ENCODE data around the gene SRM.

SRM gene

DNA sequence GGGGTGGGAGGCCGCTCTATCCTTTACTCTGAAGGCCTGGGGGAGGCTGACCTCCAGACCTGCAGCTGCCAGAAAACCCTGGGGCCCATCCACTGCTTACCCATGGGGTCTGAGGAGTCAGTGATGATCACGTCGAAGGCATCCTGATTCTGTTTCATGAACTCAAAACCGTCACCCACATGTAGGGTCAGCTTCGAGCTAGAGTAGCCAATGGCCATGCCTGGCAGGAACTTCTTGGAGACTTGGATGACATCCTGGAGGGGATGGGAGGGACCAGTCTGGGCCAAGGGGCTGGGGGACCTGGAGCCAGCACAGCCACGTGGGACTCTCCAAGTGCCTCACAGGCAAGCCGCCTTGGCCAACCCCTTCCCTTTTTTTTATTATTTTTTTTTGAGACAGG, 3.3 kb downstream of the SRM start:
- DNase-seq (ENCODE audit: low read depth) = no peak
- TF ChIP-seq, protein P1, sequence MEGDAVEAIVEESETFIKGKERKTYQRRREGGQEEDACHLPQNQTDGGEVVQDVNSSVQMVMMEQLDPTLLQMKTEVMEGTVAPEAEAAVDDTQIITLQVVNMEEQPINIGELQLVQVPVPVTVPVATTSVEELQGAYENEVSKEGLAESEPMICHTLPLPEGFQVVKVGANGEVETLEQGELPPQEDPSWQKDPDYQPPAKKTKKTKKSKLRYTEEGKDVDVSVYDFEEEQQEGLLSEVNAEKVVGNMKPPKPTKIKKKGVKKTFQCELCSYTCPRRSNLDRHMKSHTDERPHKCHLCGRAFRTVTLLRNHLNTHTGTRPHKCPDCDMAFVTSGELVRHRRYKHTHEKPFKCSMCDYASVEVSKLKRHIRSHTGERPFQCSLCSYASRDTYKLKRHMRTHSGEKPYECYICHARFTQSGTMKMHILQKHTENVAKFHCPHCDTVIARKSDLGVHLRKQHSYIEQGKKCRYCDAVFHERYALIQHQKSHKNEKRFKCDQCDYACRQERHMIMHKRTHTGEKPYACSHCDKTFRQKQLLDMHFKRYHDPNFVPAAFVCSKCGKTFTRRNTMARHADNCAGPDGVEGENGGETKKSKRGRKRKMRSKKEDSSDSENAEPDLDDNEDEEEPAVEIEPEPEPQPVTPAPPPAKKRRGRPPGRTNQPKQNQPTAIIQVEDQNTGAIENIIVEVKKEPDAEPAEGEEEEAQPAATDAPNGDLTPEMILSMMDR (IDR thresholded peaks at IDR 0.05; ENCODE audit: low read depth, low read length) = no peak
- TF ChIP-seq MYC (IDR thresholded peaks at IDR 0.05; ENCODE audit: low read depth, low read length) = no peak
- TF ChIP-seq POLR2A (IDR thresholded peaks at IDR 0.05; ENCODE audit: extremely low read depth, insufficient read length) = no peak
- TF ChIP-seq, protein P2, sequence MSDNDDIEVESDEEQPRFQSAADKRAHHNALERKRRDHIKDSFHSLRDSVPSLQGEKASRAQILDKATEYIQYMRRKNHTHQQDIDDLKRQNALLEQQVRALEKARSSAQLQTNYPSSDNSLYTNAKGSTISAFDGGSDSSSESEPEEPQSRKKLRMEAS (IDR thresholded peaks at IDR 0.05; ENCODE audit: low read depth, low read length) = no peak
- H3K4me3 ChIP-seq (ENCODE audit: low read depth, low read length) = no peak overlapping the region

DNA sequence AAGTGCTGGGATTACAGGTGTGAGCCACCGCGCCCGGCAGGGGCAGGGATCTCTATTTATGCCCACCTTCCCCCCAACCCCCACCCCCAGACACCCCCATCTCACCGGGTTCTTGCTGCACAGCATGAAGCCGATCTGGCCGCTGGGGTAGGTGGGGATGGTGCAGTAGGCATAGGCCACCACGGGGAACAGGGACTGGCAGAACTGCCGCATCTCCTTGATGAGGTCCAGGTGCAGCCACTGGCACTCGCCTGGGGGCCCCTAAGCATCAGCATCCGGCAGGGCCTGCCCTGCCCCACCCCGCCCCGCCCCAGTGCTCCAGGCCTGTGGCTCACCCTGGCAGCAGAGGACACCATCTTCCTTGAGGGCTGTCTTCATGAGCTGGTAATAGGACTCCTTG, 4.1 kb downstream of the SRM start:
- no peak overlapping the region for H3K4me3 ChIP-seq (ENCODE audit: low read depth, low read length)
- no peak for DNase-seq (ENCODE audit: low read depth)
- TF ChIP-seq, protein P1 (IDR thresholded peaks at IDR 0.05; ENCODE audit: low read depth, low read length) = no peak
- no peak for TF ChIP-seq POLR2A (IDR thresholded peaks at IDR 0.05; ENCODE audit: extremely low read depth, insufficient read length)
- TF ChIP-seq, protein P2 (IDR thresholded peaks at IDR 0.05; ENCODE audit: low read depth, low read length) = no peak

DNA sequence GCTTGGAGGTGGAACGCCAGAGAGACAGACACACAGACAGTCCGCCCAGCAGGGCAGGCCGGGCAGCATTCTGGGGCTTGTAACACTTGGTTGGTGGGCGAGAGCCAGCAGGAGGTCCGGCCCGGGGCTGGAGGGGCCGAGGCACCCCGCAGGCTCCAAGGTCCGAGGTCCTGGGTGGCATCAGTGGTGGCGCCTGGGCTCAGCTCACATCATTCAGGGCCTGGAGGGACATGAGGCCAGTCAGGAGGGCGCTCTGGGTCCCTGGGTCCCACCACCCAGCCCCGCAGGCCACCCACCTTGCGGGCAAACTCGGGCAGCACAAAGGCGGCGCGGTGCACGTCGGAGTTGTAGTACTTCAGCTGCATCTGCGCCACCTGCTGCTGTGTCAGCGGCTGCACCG, 5.2 kb downstream of the SRM start:
- no peak for DNase-seq (ENCODE audit: low read depth)
- no peak overlapping the region for H3K4me3 ChIP-seq (ENCODE audit: low read depth, low read length)
- TF ChIP-seq, protein P1 (IDR thresholded peaks at IDR 0.05; ENCODE audit: low read depth, low read length) = no peak
- TF ChIP-seq, protein P2 (IDR thresholded peaks at IDR 0.05; ENCODE audit: low read depth, low read length) = no peak
- TF ChIP-seq MYC (IDR thresholded peaks at IDR 0.05; ENCODE audit: low read depth, low read length) (no peak), POLR2A (IDR thresholded peaks at IDR 0.05; ENCODE audit: extremely low read depth, insufficient read length) (no peak)

DNA sequence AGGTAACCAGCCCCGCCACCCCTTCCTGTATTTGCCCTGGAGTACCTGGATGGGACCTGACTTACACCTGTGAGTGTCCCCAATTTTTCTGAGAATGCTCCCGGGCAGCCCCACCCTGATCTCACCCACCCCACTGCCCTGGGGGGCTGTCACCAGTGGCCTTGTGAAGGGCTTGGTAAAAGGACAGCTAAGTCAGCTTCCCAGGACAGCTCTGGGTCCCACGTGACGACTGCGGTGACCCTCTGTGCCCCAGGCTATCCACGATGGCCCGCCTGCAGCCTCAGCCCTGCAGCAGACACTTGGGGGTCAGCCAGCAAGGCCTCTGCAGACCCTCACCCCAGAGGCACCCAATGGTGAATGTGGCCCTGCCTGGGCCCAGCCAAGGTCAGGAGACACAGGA, 5.6 kb downstream of the SRM start:
- TF ChIP-seq, protein P1 (IDR thresholded peaks at IDR 0.05; ENCODE audit: low read depth, low read length) = no peak
- TF ChIP-seq MYC (IDR thresholded peaks at IDR 0.05; ENCODE audit: low read depth, low read length) (no peak), POLR2A (IDR thresholded peaks at IDR 0.05; ENCODE audit: extremely low read depth, insufficient read length) (no peak)
- TF ChIP-seq, protein P2 (IDR thresholded peaks at IDR 0.05; ENCODE audit: low read depth, low read length) = no peak
- no peak overlapping the region for H3K4me3 ChIP-seq (ENCODE audit: low read depth, low read length)
- no peak for DNase-seq (ENCODE audit: low read depth)

DNA sequence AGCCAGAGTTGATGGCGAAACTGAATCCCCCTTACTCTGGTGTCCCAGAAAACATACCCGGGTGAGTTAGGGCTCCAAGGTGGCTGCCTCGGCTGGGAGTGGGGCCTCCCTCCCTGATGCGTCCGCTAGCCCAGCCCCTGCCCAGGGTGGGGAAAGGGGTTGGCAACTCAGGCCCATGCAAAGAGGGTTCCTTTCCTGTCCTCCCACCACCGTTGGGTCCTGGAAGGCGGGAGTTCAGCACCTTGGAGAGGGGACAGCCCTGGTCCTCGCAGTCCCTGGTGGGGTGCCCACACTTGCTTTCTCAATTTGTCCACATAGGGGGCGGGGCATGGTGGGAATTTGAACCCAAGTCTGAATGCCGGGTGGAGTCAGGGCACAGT, 6.1 kb downstream of the SRM start:
- TF ChIP-seq MYC (IDR thresholded peaks at IDR 0.05; ENCODE audit: low read depth, low read length) = no peak
- TF ChIP-seq, protein P2 (IDR thresholded peaks at IDR 0.05; ENCODE audit: low read depth, low read length) = peak; percentile 42; the same call in 1 of the 2 replicates
- H3K4me3 ChIP-seq (ENCODE audit: low read depth, low read length) = no peak overlapping the region
- DNase-seq (ENCODE audit: low read depth) = peak; percentile 65

DNA sequence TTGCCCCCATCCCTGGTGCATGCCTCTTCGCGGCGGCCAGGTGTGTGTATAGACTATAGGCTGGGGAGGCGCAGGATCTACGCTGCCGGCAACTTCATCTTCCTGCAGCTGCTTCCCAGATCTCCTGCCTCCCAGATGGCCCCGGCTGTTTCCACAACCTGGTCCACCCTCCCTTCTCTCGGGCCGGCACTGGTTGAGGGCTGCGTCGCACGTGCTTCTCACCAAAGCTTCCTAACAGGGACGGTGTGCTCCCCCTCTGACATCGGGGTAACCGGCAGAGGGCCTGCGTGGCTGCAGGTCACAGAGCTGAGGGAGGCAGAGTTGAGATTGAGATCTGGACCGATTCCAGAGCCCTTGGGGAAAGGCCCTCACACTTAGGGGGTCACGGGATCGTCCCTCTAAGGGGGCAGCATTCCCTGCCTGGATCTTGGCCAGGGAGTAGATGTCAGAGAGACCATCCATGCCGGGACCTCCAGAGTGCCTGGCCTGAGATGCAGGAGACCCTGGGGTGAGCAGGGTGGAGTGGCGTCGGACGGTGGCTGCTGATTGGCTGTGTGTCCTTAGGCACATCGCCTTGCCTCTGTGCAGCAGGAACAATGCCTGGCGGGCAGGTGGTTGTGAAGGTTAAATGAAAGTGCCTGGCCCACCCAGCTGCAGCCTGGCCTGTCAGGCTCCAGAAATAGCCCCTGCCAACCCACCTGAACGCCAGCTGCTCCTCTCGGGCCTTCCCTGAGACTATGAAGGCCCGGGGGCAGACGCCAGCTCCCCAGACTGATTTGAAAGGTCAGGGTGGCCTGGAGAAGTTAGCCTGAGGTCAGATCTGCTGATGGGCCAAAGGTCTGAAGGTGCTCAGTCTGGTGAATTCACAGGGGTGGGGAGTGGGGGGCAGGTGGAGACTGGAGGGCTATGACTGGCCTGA, 6.7 kb downstream of the SRM start:
- no peak overlapping the region for H3K4me3 ChIP-seq (ENCODE audit: low read depth, low read length)
- DNase-seq (ENCODE audit: low read depth) = peak; percentile 51

More for the DNA sequence above, 6.7 kb downstream of the SRM start:
- TF ChIP-seq MYC (IDR thresholded peaks at IDR 0.05; ENCODE audit: low read depth, low read length) (no peak), POLR2A (IDR thresholded peaks at IDR 0.05; ENCODE audit: extremely low read depth, insufficient read length) (no peak)
- TF ChIP-seq, protein P2 (IDR thresholded peaks at IDR 0.05; ENCODE audit: low read depth, low read length) = no peak
- TF ChIP-seq, protein P1 (IDR thresholded peaks at IDR 0.05; ENCODE audit: low read depth, low read length) = no peak
